K562 (cell line): ENCODE results near the gene NR0B2. TPM values are rescaled to one million over a fixed set of nuclear protein-coding genes. Genes with fewer than 3 reads are reported as not detected.

Source experiments
- ETV1 ChIP-seq: fragments of 450-650 bp; conservative IDR thresholded peaks from 2 replicates; pipeline ENCODE4 v1.6.1; 2016; ENCODE audit warnings: missing genetic modification characterization, control low read depth, low read depth, missing compliant biosample characterization
- HES1 ChIP-seq: fragments of 450-650 bp; IDR thresholded peaks from 2 replicates; pipeline ENCODE4 v1.6.1; 2016; ENCODE audit warnings: low read depth, mild to moderate bottlenecking, moderate library complexity
- JUND ChIP-seq, 2 experiments: IDR thresholded peaks; 2 replicates in 1 of 2; 3 replicates in 1 of 2; pipeline ENCODE4 v1.6.1; 2011; ENCODE audit warnings: borderline replicate concordance in 2 of 2, low read depth in 2 of 2, low read length in 2 of 2, improper control_type of control experiment in 1 of 2, missing biosample characterization in 1 of 2, missing genetic modification characterization in 1 of 2, missing genetic modification reagents in 1 of 2
- MGA ChIP-seq: fragments of 450-650 bp; IDR thresholded peaks from 2 replicates; pipeline ENCODE4 v1.6.1; 2016; ENCODE audit warnings: mild to moderate bottlenecking, moderate library complexity
- NRF1 ChIP-seq, 2 experiments: fragments of 450-650 bp; IDR thresholded peaks in 1 of 2; conservative IDR thresholded peaks in 1 of 2; 2 replicates each; pipeline ENCODE4 v1.6.1; 2014; ENCODE audit warnings: mild to moderate bottlenecking in 2 of 2
- PREB ChIP-seq: sonication (generic); formaldehyde crosslinking; IDR thresholded peaks from 2 replicates; pipeline ENCODE4 v1.8.1; 2023; ENCODE audit warnings: mild to moderate bottlenecking, missing genetic modification reagents
- ZNF354B ChIP-seq: fragments of 250-450 bp; sonication (Bioruptor Pico); IDR thresholded peaks from 2 replicates; pipeline ENCODE4 v1.4.0; 2020
- polyA plus RNA-seq, 8 experiments: library from polyadenylated mRNA; depleted of rRNA in 4 of 8; stranded (reverse) in 5 of 8; unstranded in 3 of 8; fragments of >200 nt; fragmentation: Nextera tagmentation in 2 of 8; fragmentation: Illumina TruSeq in 1 of 8; extraction: Ambion mirVana in 2 of 8; extraction: Trizol in 1 of 8; gene quantifications; 2 replicates each; pipeline versions ENCODE4 v1.2.1 to v1.2.3, GENCODE V29; 2011 to 2014; ENCODE audit warnings: inconsistent platforms in 1 of 8, missing spikeins in 1 of 8
- total RNA-seq, 7 experiments: library from RNA; depleted of rRNA in 6 of 7; stranded (reverse); fragments of >200 nt in 6 of 7; fragmentation: Illumina TruSeq in 2 of 7; extraction: Trizol in 2 of 7; gene quantifications; 2 replicates each; pipeline versions ENCODE4 v1.2.1 to v1.2.3, GENCODE V29; 2011 to 2021; ENCODE audit warnings: low replicate concordance in 1 of 7
- TF ChIP-seq, protein P1 (sequence below), 2 experiments: fragments of 150-350 bp in 1 of 2; IDR thresholded peaks; 2 replicates each; pipeline ENCODE4 v1.6.1; 2012 to 2016; ENCODE audit warnings: low read depth in 2 of 2, low read length in 2 of 2, mild to moderate bottlenecking in 1 of 2, moderate library complexity in 1 of 2
- TF ChIP-seq, protein P2 (sequence below): sonication (generic); formaldehyde crosslinking; IDR thresholded peaks from 2 replicates; pipeline ENCODE4 v1.5.0; 2020; ENCODE audit warnings: missing genetic modification reagents

The NR0B2 gene
- total and polyA plus RNA-seq, 9 of the 15 experiments (the other 6 are each of a cell fraction or from before 2014, with no cell fraction given) = not detected

DNA sequence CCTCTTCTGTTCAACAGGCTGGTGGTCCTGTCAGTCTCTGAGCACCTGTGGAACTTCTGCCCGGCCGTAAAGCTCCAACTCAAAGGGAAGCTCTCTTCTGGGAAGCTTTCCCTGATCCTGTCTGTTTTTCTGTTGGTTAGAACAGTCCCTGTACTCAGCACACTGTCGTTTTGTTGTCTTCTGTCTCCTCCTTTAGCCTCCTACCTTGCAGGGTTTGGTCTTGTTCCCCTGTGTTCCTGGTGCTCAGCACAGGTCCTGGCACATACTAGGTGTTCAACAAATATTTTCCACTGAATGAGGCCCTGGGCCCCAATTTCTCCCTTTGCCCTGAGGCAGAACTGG is 46.8 kb upstream of the NR0B2 start (continued):
- no peak for TF ChIP-seq PREB
- TF ChIP-seq ZNF354B (CRISPR knock-in tag) = no peak
- TF ChIP-seq, protein P1, sequence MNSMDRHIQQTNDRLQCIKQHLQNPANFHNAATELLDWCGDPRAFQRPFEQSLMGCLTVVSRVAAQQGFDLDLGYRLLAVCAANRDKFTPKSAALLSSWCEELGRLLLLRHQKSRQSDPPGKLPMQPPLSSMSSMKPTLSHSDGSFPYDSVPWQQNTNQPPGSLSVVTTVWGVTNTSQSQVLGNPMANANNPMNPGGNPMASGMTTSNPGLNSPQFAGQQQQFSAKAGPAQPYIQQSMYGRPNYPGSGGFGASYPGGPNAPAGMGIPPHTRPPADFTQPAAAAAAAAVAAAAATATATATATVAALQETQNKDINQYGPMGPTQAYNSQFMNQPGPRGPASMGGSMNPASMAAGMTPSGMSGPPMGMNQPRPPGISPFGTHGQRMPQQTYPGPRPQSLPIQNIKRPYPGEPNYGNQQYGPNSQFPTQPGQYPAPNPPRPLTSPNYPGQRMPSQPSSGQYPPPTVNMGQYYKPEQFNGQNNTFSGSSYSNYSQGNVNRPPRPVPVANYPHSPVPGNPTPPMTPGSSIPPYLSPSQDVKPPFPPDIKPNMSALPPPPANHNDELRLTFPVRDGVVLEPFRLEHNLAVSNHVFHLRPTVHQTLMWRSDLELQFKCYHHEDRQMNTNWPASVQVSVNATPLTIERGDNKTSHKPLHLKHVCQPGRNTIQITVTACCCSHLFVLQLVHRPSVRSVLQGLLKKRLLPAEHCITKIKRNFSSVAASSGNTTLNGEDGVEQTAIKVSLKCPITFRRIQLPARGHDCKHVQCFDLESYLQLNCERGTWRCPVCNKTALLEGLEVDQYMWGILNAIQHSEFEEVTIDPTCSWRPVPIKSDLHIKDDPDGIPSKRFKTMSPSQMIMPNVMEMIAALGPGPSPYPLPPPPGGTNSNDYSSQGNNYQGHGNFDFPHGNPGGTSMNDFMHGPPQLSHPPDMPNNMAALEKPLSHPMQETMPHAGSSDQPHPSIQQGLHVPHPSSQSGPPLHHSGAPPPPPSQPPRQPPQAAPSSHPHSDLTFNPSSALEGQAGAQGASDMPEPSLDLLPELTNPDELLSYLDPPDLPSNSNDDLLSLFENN (IDR thresholded peaks at IDR 0.05; ENCODE audit: low read depth in 2 of 2, low read length in 2 of 2) = no peak
- no peak for TF ChIP-seq MGA
- no peak for TF ChIP-seq JUND (IDR thresholded peaks at IDR 0.05; ENCODE audit: borderline replicate concordance, low read depth, low read length)
- no peak for TF ChIP-seq JUND (tag; IDR thresholded peaks at IDR 0.05; ENCODE audit: borderline replicate concordance, low read depth, low read length)
- TF ChIP-seq NRF1 (conservative IDR thresholded peaks at IDR 0.05 in 1 of 2, IDR thresholded peaks at IDR 0.05 in 1 of 2) = 0 out of 4 replicates have a peak, but pooled peaks have one; percentile 34 to 42
- no peak for TF ChIP-seq ETV1
- TF ChIP-seq, protein P2, sequence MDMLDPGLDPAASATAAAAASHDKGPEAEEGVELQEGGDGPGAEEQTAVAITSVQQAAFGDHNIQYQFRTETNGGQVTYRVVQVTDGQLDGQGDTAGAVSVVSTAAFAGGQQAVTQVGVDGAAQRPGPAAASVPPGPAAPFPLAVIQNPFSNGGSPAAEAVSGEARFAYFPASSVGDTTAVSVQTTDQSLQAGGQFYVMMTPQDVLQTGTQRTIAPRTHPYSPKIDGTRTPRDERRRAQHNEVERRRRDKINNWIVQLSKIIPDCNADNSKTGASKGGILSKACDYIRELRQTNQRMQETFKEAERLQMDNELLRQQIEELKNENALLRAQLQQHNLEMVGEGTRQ (CRISPR knock-in tag) = no peak
- TF ChIP-seq HES1 = no peak
